ENCODE results near the gene LGALS13. TPM values are rescaled to one million over a fixed set of nuclear protein-coding genes. Genes with fewer than 3 reads are reported as not detected.

Gene LGALS13
- total and polyA plus RNA-seq, 2 of the 8 experiments (the other 6 are each of a cell fraction or from before 2014, with no cell fraction given), result not detected

- H4K91ac ChIP-seq (replicated peaks; ENCODE audit: insufficient read length, low read length), result no peak overlapping the region
- FAIRE-seq (no peak), DNase-seq (ENCODE audit: low read depth in 1 of 2, low spot score in 2 of 2) (peak in 1 of 2 experiments; percentile 58)
- no peak overlapping the region for H3K4me2 ChIP-seq (ENCODE audit: insufficient read depth in 1 of 2, low read depth in 2 of 2, low read length in 2 of 2)
- H3K27me3 ChIP-seq (replicated peaks in 1 of 4; ENCODE audit: control insufficient read depth in 3 of 4, extremely low read depth in 1 of 4, insufficient read depth in 3 of 4, low read length in 3 of 4), result peaks cover 0 to 2% (median 0%) of the 10 kb centered on the region in 4 experiments; a peak in 2 of 7 replicates
- H2AK5ac ChIP-seq (ENCODE audit: low read depth, low read length), result no peak overlapping the region
- H4K5ac ChIP-seq (ENCODE audit: insufficient read length, low read depth, low read length), result no peak overlapping the region
- H3K4me1 ChIP-seq (replicated peaks in 1 of 4; ENCODE audit: control insufficient read depth in 3 of 4, insufficient read depth in 4 of 4, low read length in 3 of 4), result no peaks in the 10 kb centered on the region
- no peak overlapping the region for H3K23ac ChIP-seq (ENCODE audit: insufficient read length)
- WGBS, 2 experiments (ENCODE audit: extremely low coverage in 1 of 2, insufficient coverage in 1 of 2, insufficient read length in 1 of 2, insufficient replicate concordance in 2 of 2, low coverage in 1 of 2, low lambda C conversion rate in 2 of 2, missing lambda C conversion rate in 1 of 2), result 41% methylated on average over 4 of the region's 4 CpGs; no CpG with 5 or more reads in 1 of the 2 experiments
- no peak overlapping the region for H4K8ac ChIP-seq (ENCODE audit: extremely low read depth, insufficient read depth, low read length)
- no peak overlapping the region for H2BK15ac ChIP-seq (ENCODE audit: low read length)
- no peak overlapping the region for H3K27ac ChIP-seq (ENCODE audit: low read depth, low read length)
- no peak overlapping the region for H2AFZ ChIP-seq (ENCODE audit: low read length)
- no peak overlapping the region for H2BK20ac ChIP-seq (ENCODE audit: low read length)
- H3K18ac ChIP-seq (ENCODE audit: extremely low read depth, low read length), result no peak overlapping the region
- CTCF ChIA-PET (ENCODE audit: partially characterized antibody), result no interaction called here
- H2BK5ac ChIP-seq (ENCODE audit: low read depth, low read length), result no peak overlapping the region
- no peaks in the 10 kb centered on the region for H3K79me1 ChIP-seq (ENCODE audit: low read depth, low read length)
- H3K56ac ChIP-seq (replicated peaks; ENCODE audit: insufficient read length, low read depth, low read length), result no peak overlapping the region
- H3K79me2 ChIP-seq (ENCODE audit: control insufficient read depth in 1 of 2, insufficient read depth in 2 of 2, low read length in 2 of 2), result no peaks in the 10 kb centered on the region
- POLR2A ChIA-PET (ENCODE audit: partially characterized antibody), result no interaction called here
- no peak overlapping the region for H3K4ac ChIP-seq (replicated peaks; ENCODE audit: insufficient read length, low read depth, low read length)
- no peak overlapping the region for H3K4me3 ChIP-seq (ENCODE audit: extremely low read depth in 1 of 4, insufficient read depth in 2 of 4, low read depth in 3 of 4, low read length in 4 of 4)
- no peak overlapping the region for H3K14ac ChIP-seq (ENCODE audit: insufficient read length)
- H3K23me2 ChIP-seq (ENCODE audit: low read depth, low read length), result no peaks in the 10 kb centered on the region
- H3K9ac ChIP-seq (replicated peaks in 1 of 4; ENCODE audit: extremely low read depth in 1 of 4, low read depth in 3 of 4, low read length in 3 of 4), result no peak overlapping the region
- peaks cover 0 to 2% of the 10 kb centered on the region in 2 experiments for H4K20me1 ChIP-seq (replicated peaks in 1 of 2; ENCODE audit: control insufficient read depth in 1 of 2, insufficient read depth in 2 of 2, low read length in 2 of 2)
- H2BK120ac ChIP-seq (replicated peaks; ENCODE audit: low read depth, low read length), result no peak overlapping the region
- H2BK12ac ChIP-seq (ENCODE audit: low read depth, low read length), result no peak overlapping the region
- H3K9me3 ChIP-seq (ENCODE audit: insufficient read depth in 2 of 2, low read depth in 1 of 2, low read length in 1 of 2), result no peaks in the 10 kb centered on the region
- H3K36me3 ChIP-seq (ENCODE audit: control insufficient read depth in 2 of 4, insufficient read depth in 4 of 4, low read length in 3 of 4), result no peaks in the 10 kb centered on the region
- TF ChIP-seq NRF1 (IDR thresholded peaks at IDR 0.05; ENCODE audit: low read depth, low read length) (no peak), POLR2A (IDR thresholded peaks at IDR 0.05; ENCODE audit: control extremely low read depth in 1 of 2, low read depth in 2 of 2, low read length in 2 of 2) (no peak), SRF (IDR thresholded peaks at IDR 0.05; ENCODE audit: low read depth, low read length) (no peak), KDM5A (IDR thresholded peaks at IDR 0.05; ENCODE audit: low read length) (no peak), SAP30 (IDR thresholded peaks at IDR 0.05; ENCODE audit: insufficient read depth, insufficient replicate concordance, low read length) (no peak), ATF3 (IDR thresholded peaks at IDR 0.05; ENCODE audit: insufficient read depth, low read depth, low read length) (no peak), SUZ12 (IDR thresholded peaks at IDR 0.05; ENCODE audit: low read length) (no peak), MAX (IDR thresholded peaks at IDR 0.05) (no peak)
Observed at GRCh38 chr19:39599116-39599515, 3.2 kb upstream of the LGALS13 start.

Measured in H1 (cell line).